Uterus (tissue), 4 donors: ENCODE data around the gene CACNA1F. TPM values are rescaled to one million over a fixed set of nuclear protein-coding genes. Genes with fewer than 3 reads are reported as not detected.
A peak's percentile ranks its signal among the peaks of the same experiment; 100 is the strongest.

Experiments used
- DNase-seq, 2 donors: peaks; one replicate each; pipeline ENCODE4 v3.0.0-alpha.2; 2019 to 2020
- H3K27ac ChIP-seq, 2 donors: fragments of 200-600 bp; sonication (generic); 1 replicate in 1 of 2; 2 replicates in 1 of 2; pipeline ENCODE4 v1.5.1; 2016 to 2018
- H3K27me3 ChIP-seq, 2 donors: fragments of 200-600 bp; sonication (generic); one replicate each; pipeline ENCODE4 v1.5.1; 2018 to 2019; ENCODE audit warnings: control low read depth in 1 of 2
- H3K36me3 ChIP-seq, 2 donors: fragments of 200-600 bp; sonication (generic); one replicate each; pipeline ENCODE4 v1.5.1; 2019; ENCODE audit warnings: control low read depth in 1 of 2
- H3K4me1 ChIP-seq, 2 donors: fragments of 200-600 bp; sonication (generic); one replicate each; pipeline ENCODE4 v1.5.1; 2018 to 2019; ENCODE audit warnings: control low read depth in 1 of 2
- H3K4me3 ChIP-seq, 2 donors: fragments of 200-600 bp; sonication (generic); 1 replicate in 1 of 2; 2 replicates in 1 of 2; pipeline ENCODE4 v1.5.1; 2018 to 2019; ENCODE audit warnings: mild to moderate bottlenecking in 1 of 2
- H3K9me3 ChIP-seq, 2 donors: fragments of 200-600 bp; sonication (generic); one replicate each; pipeline ENCODE4 v1.5.1; 2019; ENCODE audit warnings: control low read depth in 1 of 2
- POLR2A ChIP-seq, 2 donors: fragments of 450-650 bp; IDR thresholded peaks; one replicate each; pipeline ENCODE4 v1.6.1; 2016; ENCODE audit warnings: antibody characterized with exemption in 2 of 2, mild to moderate bottlenecking in 1 of 2, moderate library complexity in 1 of 2
- intact Hi-C: fragments of 100-400 bp; cut with DNase I; formaldehyde crosslinking; loops from one replicate; pipeline ENCODE4 v1.15.1; 2023; ENCODE audit warnings: low total_unique reads
- total RNA-seq, 4 donors: library from RNA; depleted of rRNA in 3 of 4; stranded (reverse); fragments of >200 nt in 3 of 4; gene quantifications; one replicate each; pipeline versions ENCODE4 v1.1.0 to v1.2.4, GENCODE V29; 2014 to 2023
- TF ChIP-seq, protein P1 (sequence below), 4 experiments: fragments of 200-600 bp in 2 of 4; fragments of 450-650 bp in 2 of 4; sonication (generic) in 2 of 4; IDR thresholded peaks; one replicate each; pipeline ENCODE4 v1.5.1; 2016 to 2019; ENCODE audit warnings: antibody characterized with exemption in 4 of 4, mild to moderate bottlenecking in 2 of 4, moderate library complexity in 1 of 4
- donor health status: DM: yes; HTN: yes; CAD: no.

CACNA1F gene
- total RNA-seq, 4 donors from 2014 or later, result 0.07 to 0.98 TPM; not detected in 2

DNA sequence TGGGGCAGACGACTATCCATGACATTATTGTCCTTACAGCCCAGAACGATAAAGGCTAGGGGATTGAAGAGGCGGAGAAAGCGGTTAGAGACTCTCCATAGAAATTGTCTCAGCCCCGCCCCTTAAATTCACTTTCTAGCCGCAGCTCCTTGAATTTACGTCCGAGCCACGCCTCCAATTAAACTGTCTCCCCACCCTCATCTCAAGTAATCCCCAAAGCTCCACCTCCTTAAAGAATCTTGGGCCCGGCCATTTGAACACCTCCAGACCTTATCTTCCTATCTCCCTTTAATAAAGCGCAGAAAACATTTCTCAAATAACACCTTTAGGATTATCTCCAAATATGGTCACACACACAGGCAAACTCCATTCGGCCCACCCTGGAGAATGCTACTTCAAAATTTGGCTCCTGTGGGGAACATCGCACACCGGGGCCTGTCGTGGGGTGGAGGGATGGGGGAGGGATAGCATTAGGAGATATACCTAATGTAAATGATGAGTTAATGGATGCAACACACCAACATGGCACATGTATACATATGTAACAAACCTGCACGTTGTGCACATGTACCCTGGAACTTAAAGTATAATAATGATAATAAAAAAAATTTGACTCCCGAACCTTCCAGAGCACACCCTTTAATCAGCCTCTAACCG, 77.8 kb downstream of the CACNA1F start:
- DNase-seq, result peak; percentile 46 to 73
- peak overlapping the region; percentile 96 to 98 for H3K27ac ChIP-seq
- H3K9me3 ChIP-seq, result no peaks in the 10 kb centered on the region
- intact Hi-C loops, result no loop called here
- no peaks in the 10 kb centered on the region for H3K36me3 ChIP-seq
- peak overlapping the region; percentile 49 for H3K4me3 ChIP-seq
- no peaks in the 10 kb centered on the region for H3K27me3 ChIP-seq
- TF ChIP-seq, protein P1, sequence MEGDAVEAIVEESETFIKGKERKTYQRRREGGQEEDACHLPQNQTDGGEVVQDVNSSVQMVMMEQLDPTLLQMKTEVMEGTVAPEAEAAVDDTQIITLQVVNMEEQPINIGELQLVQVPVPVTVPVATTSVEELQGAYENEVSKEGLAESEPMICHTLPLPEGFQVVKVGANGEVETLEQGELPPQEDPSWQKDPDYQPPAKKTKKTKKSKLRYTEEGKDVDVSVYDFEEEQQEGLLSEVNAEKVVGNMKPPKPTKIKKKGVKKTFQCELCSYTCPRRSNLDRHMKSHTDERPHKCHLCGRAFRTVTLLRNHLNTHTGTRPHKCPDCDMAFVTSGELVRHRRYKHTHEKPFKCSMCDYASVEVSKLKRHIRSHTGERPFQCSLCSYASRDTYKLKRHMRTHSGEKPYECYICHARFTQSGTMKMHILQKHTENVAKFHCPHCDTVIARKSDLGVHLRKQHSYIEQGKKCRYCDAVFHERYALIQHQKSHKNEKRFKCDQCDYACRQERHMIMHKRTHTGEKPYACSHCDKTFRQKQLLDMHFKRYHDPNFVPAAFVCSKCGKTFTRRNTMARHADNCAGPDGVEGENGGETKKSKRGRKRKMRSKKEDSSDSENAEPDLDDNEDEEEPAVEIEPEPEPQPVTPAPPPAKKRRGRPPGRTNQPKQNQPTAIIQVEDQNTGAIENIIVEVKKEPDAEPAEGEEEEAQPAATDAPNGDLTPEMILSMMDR (IDR thresholded peaks at IDR 0.05), result no peak
- TF ChIP-seq POLR2A (IDR thresholded peaks at IDR 0.05), result peak in 1 of 2 donors; percentile 20
- H3K4me1 ChIP-seq, result no peaks in the 10 kb centered on the region

Other genes starting within 250 kb of the CACNA1F start
- gene GRIPAP1, start 231.1 kb downstream of the CACNA1F start, total RNA-seq, result 10 to 100 TPM; 15.4 to 57.6 (median 22.0) TPM
- gene TFE3, start 190.0 kb downstream of the CACNA1F start, total RNA-seq, result 10 to 100 TPM; 16.7 to 75.0 (median 38.7) TPM
- gene CCDC120, start 174.3 kb downstream of the CACNA1F start, total RNA-seq, result 10 to 100 TPM in 1 of 4 donors, 1 to 10 TPM in 3; 2.0 to 12.0 (median 4.2) TPM
- gene PRAF2, start 159.3 kb downstream of the CACNA1F start, total RNA-seq, result 10 to 100 TPM in 2 of 4 donors, 1 to 10 TPM in 1, under 1 TPM in 1; 0.77 to 45.2 (median 23.8) TPM
- gene WDR45, start 153.5 kb downstream of the CACNA1F start, total RNA-seq, result 10 to 100 TPM; 37.6 to 96.5 (median 58.7) TPM
- 10 to 100 TPM in 2 of 4 donors, 1 to 10 TPM in 2; 5.6 to 22.0 (median 12.8) TPM for gene GPKOW, start 109.6 kb downstream of the CACNA1F start, total RNA-seq
- gene MAGIX, start 70.6 kb downstream of the CACNA1F start, total RNA-seq, result 10 to 100 TPM in 1 of 4 donors, 1 to 10 TPM in 2, under 1 TPM in 1; 0.77 to 12.4 (median 5.2) TPM
- gene PLP2, start 61.4 kb downstream of the CACNA1F start, total RNA-seq, result 100 to 1,000 TPM in 1 of 4 donors, 10 to 100 TPM in 1, 1 to 10 TPM in 2; 2.6 to 171 (median 23.3) TPM
- gene PRICKLE3, start 47.0 kb downstream of the CACNA1F start, total RNA-seq, result 10 to 100 TPM; 14.2 to 17.6 (median 15.8) TPM
- 1 to 10 TPM in 3 of 4 donors, not detected in 1; 2.0 to 4.4 (median 3.0) TPM for gene SYP, start 33.1 kb downstream of the CACNA1F start, total RNA-seq
- gene CCDC22, start 2.1 kb upstream of the CACNA1F start, total RNA-seq, result 10 to 100 TPM in 2 of 4 donors, 1 to 10 TPM in 2; 1.0 to 15.3 (median 10.6) TPM
- not detected for gene FOXP3, start 31.4 kb upstream of the CACNA1F start, total RNA-seq
- 10 to 100 TPM in 1 of 4 donors, 1 to 10 TPM in 3; 3.3 to 16.5 (median 8.0) TPM for gene PPP1R3F, start 36.5 kb upstream of the CACNA1F start, total RNA-seq
- not detected for gene GAGE10, start 70.3 kb upstream of the CACNA1F start, total RNA-seq
- gene GAGE12J, start 88.7 kb upstream of the CACNA1F start, total RNA-seq, result not detected
- gene GAGE13, start 98.2 kb upstream of the CACNA1F start, total RNA-seq, result not detected